Smooth muscle cell (in vitro differentiated cells): ENCODE measurements around the gene CDHR2. TPM values are rescaled to one million over a fixed set of nuclear protein-coding genes. Genes with fewer than 3 reads are reported as not detected.
A peak's percentile ranks its signal among the peaks of the same experiment; 100 is the strongest.
"Not testable (repeated sequence)": the region's sequence is repeated elsewhere in the genome, so short reads cannot be mapped to it uniquely, and the experiment has no call there.

Source experiments
- DNase-seq: peaks from one replicate; lab custom pipeline; 2025; ENCODE audit not compliant: unreplicated experiment; lab: John Stamatoyannopoulos, UW
- H2AFZ ChIP-seq: fragments of 200-600 bp; sonication (generic); 2 replicates; pipeline ENCODE4 v1.6.0; 2016; ENCODE audit warnings: antibody characterized with exemption, low read depth, mild to moderate bottlenecking
- H3F3A ChIP-seq: fragments of 200-600 bp; sonication (generic); 2 replicates; pipeline ENCODE4 v1.6.0; 2017; ENCODE audit warnings: antibody characterized with exemption, low read depth
- H3K27ac ChIP-seq: fragments of 200-600 bp; sonication (generic); 2 replicates; pipeline ENCODE4 v1.5.1; 2016; ENCODE audit warnings: low read depth, mild to moderate bottlenecking
- H3K27me3 ChIP-seq: fragments of 200-600 bp; sonication (generic); 2 replicates; pipeline ENCODE4 v1.6.1; 2016; ENCODE audit warnings: low read depth, mild to moderate bottlenecking
- H3K36me3 ChIP-seq: fragments of 200-600 bp; sonication (generic); 2 replicates; pipeline ENCODE4 v1.5.1; 2016; ENCODE audit warnings: low read depth
- H3K4me1 ChIP-seq: fragments of 200-600 bp; sonication (generic); 2 replicates; pipeline ENCODE4 v1.5.1; 2016; ENCODE audit warnings: low read depth
- H3K4me2 ChIP-seq: fragments of 200-600 bp; sonication (generic); 2 replicates; pipeline ENCODE4 v1.6.0; 2016; ENCODE audit warnings: mild to moderate bottlenecking
- H3K4me3 ChIP-seq: fragments of 200-600 bp; sonication (generic); 2 replicates; pipeline ENCODE4 v1.5.1; 2016; ENCODE audit warnings: mild to moderate bottlenecking
- H3K79me2 ChIP-seq: fragments of 200-600 bp; sonication (generic); 2 replicates; pipeline ENCODE4 v1.6.0; 2016; ENCODE audit warnings: low read depth, mild to moderate bottlenecking
- H3K9ac ChIP-seq: fragments of 200-600 bp; sonication (generic); 2 replicates; pipeline ENCODE4 v1.6.0; 2016; ENCODE audit warnings: low read depth
- H3K9me3 ChIP-seq: fragments of 200-600 bp; sonication (generic); replicated peaks from 2 replicates; pipeline ENCODE4 v1.5.1; 2016; ENCODE audit warnings: low read depth
- H4K20me1 ChIP-seq: fragments of 200-600 bp; sonication (generic); 2 replicates; pipeline ENCODE4 v1.6.0; 2016; ENCODE audit warnings: low read depth
- CTCF ChIP-seq: fragments of 200-600 bp; sonication (generic); IDR thresholded peaks from 2 replicates; pipeline ENCODE4 v1.5.1; 2017; ENCODE audit warnings: borderline replicate concordance, mild to moderate bottlenecking, antibody characterized with exemption; ENCODE audit not compliant: insufficient read depth, poor library complexity, severe bottlenecking
- whole genome bisulfite sequencing: methylation state at CpG from one replicate; pipeline ENCODE4 v1.1.7; 2016; ENCODE audit warnings: low lambda C conversion rate; 5-methylcytosine and 5-hydroxymethylcytosine counted together
- polyA plus RNA-seq: library from polyadenylated mRNA; unstranded; fragments of >200 nt; fragmentation: Nextera tagmentation; extraction: Ambion mirVana; gene quantifications from 2 replicates; pipeline ENCODE4 v1.2.1, GENCODE V29; 2016
- total RNA-seq: library from RNA; depleted of rRNA; stranded (reverse); fragments of >200 nt; gene quantifications from 2 replicates; pipeline ENCODE4 v1.2.3, GENCODE V29; 2014

Gene CDHR2
- total and polyA plus RNA-seq, 2 experiments from 2014 or later, result 0.13 TPM; not detected in 1

- H3K9me3 ChIP-seq, result no peaks in the 10 kb centered on the region
- H3K9ac ChIP-seq, result no peak overlapping the region
- TF ChIP-seq CTCF, result no peak
- no peak for DNase-seq
- peak overlapping the region; percentile 86 for H3K4me2 ChIP-seq
- H2AFZ ChIP-seq, result no peak overlapping the region
- no peaks in the 10 kb centered on the region for H3K4me1 ChIP-seq
- peak overlapping the region; percentile 42 for H3K4me3 ChIP-seq
- H3F3A ChIP-seq, result no peaks in the 10 kb centered on the region
- no peaks in the 10 kb centered on the region for H4K20me1 ChIP-seq
- H3K79me2 ChIP-seq, result no peaks in the 10 kb centered on the region
- 96% methylated on average over 23 of the region's 23 CpGs for WGBS
- peaks cover 17% of the 10 kb centered on the region for H3K27me3 ChIP-seq
- H3K27ac ChIP-seq, result no peak overlapping the region
- no peaks in the 10 kb centered on the region for H3K36me3 ChIP-seq
Measured at GRCh38 chr5:176596069-176596644, 47.0 kb downstream of the CDHR2 start.

- peak; percentile 18 for TF ChIP-seq CTCF
- DNase-seq, result no peak
- no peaks in the 10 kb centered on the region for H3K79me2 ChIP-seq
- no peak overlapping the region for H3K9ac ChIP-seq
- H3K9me3 ChIP-seq, result no peaks in the 10 kb centered on the region
- no peaks in the 10 kb centered on the region for H3F3A ChIP-seq
- H3K4me2 ChIP-seq, result peak overlapping the region; percentile 86
- WGBS, result 20% methylated on average over 69 of the region's 98 CpGs
- no peaks in the 10 kb centered on the region for H4K20me1 ChIP-seq
- H3K4me1 ChIP-seq, result no peaks in the 10 kb centered on the region
- H3K27me3 ChIP-seq, result peaks cover 17% of the 10 kb centered on the region
- H3K27ac ChIP-seq, result no peak overlapping the region
- H3K36me3 ChIP-seq, result no peaks in the 10 kb centered on the region
- no peak overlapping the region for H2AFZ ChIP-seq
- peak overlapping the region; percentile 42 for H3K4me3 ChIP-seq
Measured at GRCh38 chr5:176596689-176597416, 47.7 kb downstream of the CDHR2 start.

- Histone ChIP-seq H3K4me3 (peak overlapping the region; percentile 42), H3K27ac (no peak overlapping the region), H3K4me1 (no peaks in the 10 kb centered on the region), H3K27me3 (peaks cover 17% of the 10 kb centered on the region), H3K36me3 (no peaks in the 10 kb centered on the region), H3F3A (no peaks in the 10 kb centered on the region), H3K4me2 (peak overlapping the region; percentile 86), H4K20me1 (no peaks in the 10 kb centered on the region), H3K79me2 (no peaks in the 10 kb centered on the region), H2AFZ (no peak overlapping the region), H3K9me3 (no peaks in the 10 kb centered on the region), H3K9ac (no peak overlapping the region)
- 83% methylated on average over 36 of the region's 47 CpGs for WGBS
- TF ChIP-seq CTCF, result no peak
- no peak for DNase-seq
Measured at GRCh38 chr5:176597417-176598389, 48.6 kb downstream of the CDHR2 start.

- not testable (repeated sequence) for H4K20me1 ChIP-seq, H3K79me2 ChIP-seq, H3F3A ChIP-seq, H3K36me3 ChIP-seq, H2AFZ ChIP-seq, H3K9me3 ChIP-seq, H3K4me2 ChIP-seq, H3K4me3 ChIP-seq, DNase-seq, H3K4me1 ChIP-seq, H3K27ac ChIP-seq, H3K9ac ChIP-seq
- WGBS, result 89% methylated on average over 19 of the region's 19 CpGs
- H3K27me3 ChIP-seq, result peaks cover 17% of the 10 kb centered on the region
Measured at GRCh38 chr5:176599749-176600430, 50.7 kb downstream of the CDHR2 start.
